Measurements from ENCODE around the gene AQP1. TPM values are rescaled to one million over a fixed set of nuclear protein-coding genes. Genes with fewer than 3 reads are reported as not detected.

The AQP1 gene
- total and polyA plus RNA-seq, 10 of the 15 experiments (the other 5 are each of a cell fraction or from before 2014, with no cell fraction given): 0.03 to 0.64 TPM; not detected in 8

GRCh38 chr7:30970074-30970473, 58.4 kb downstream of the AQP1 start:
- in situ Hi-C loops (cut with MboI) (no loop called here), intact Hi-C loops (cut with micrococcal nuclease; ENCODE audit: unreplicated experiment) (no loop called here)
- CTCF ChIA-PET: interaction anchor here (1.2 to 11.3 kb wide), 4 partner anchors 12 to 152 kb away, joined by 3 to 159 read pairs (median 10); no protein-coding TSS in a partner anchor
- no peaks in the 10 kb centered on the region for H4K20me1 ChIP-seq (ENCODE audit: control insufficient read depth, insufficient read depth)
- peaks cover 11% of the 10 kb centered on the region for H3K4me1 ChIP-seq (ENCODE audit: control insufficient read depth, insufficient read depth, low read length)
- H3K27ac ChIP-seq (ENCODE audit: control insufficient read depth, insufficient read depth): no peak overlapping the region
- SMC1A ChIA-PET (ENCODE audit: uncharacterized antibody, unreplicated experiment): interaction anchor here (1.0 to 1.6 kb wide), 3 partner anchors 12 to 31 kb away, joined by 3 to 8 read pairs (median 3); no protein-coding TSS in a partner anchor
- no peak for DNase-seq (ENCODE audit: low read depth, low spot score)
- H3K9me3 ChIP-seq (replicated peaks; ENCODE audit: control insufficient read depth, insufficient read depth, low read length): no peaks in the 10 kb centered on the region
- RAD21 ChIA-PET (ENCODE audit: unreplicated experiment): no interaction called here
- POLR2A ChIA-PET: no interaction called here
- no peak overlapping the region for H3K4me3 ChIP-seq
- no peak for ATAC-seq
- no peaks in the 10 kb centered on the region for H3K36me3 ChIP-seq (ENCODE audit: control insufficient read depth in 2 of 2, insufficient read depth in 2 of 2, low read length in 1 of 2)
- no peak for FAIRE-seq
- WGBS (ENCODE audit: insufficient coverage, insufficient replicate concordance, low lambda C conversion rate, missing lambda C conversion rate): 70% methylated on average over 5 of the region's 5 CpGs
- no peak overlapping the region for H3K4me2 ChIP-seq (ENCODE audit: control insufficient read depth, insufficient read depth)
- no peaks in the 10 kb centered on the region for H3K79me2 ChIP-seq (ENCODE audit: control insufficient read depth, insufficient read depth, low read length)
- no peak overlapping the region for H3K9ac ChIP-seq (ENCODE audit: control insufficient read depth, insufficient read depth, low read length)
- H3K27me3 ChIP-seq (replicated peaks in 1 of 2; ENCODE audit: control insufficient read depth in 2 of 2, insufficient read depth in 2 of 2, low read length in 1 of 2): no peaks in the 10 kb centered on the region
- H2AFZ ChIP-seq (ENCODE audit: control insufficient read depth, low read depth, low read length): no peak overlapping the region
- no TSS peak for BruUV-seq (replicated peaks)
- TF ChIP-seq USF2 (IDR thresholded peaks at IDR 0.05; ENCODE audit: borderline replicate concordance, low read depth, low read length): no peak
- no peak for TF ChIP-seq CBX5 (IDR thresholded peaks at IDR 0.05; ENCODE audit: low read depth)
- no peak for TF ChIP-seq GATAD2B (conservative IDR thresholded peaks at IDR 0.05; ENCODE audit: low read depth)
- no peak for TF ChIP-seq REST (IDR thresholded peaks at IDR 0.05; ENCODE audit: low read depth, low read length)
- no peak for TF ChIP-seq ZNF384 (IDR thresholded peaks at IDR 0.05; ENCODE audit: borderline replicate concordance, low read depth, low read length)
- no peak for TF ChIP-seq ZBTB11 (CRISPR knock-in tag; IDR thresholded peaks at IDR 0.05)
- TF ChIP-seq TAF1 (IDR thresholded peaks at IDR 0.05; ENCODE audit: borderline replicate concordance, low read depth, low read length): no peak
- no peak for TF ChIP-seq CBX3 (IDR thresholded peaks at IDR 0.05; ENCODE audit: borderline replicate concordance, low read depth)
- TF ChIP-seq HSF1 (IDR thresholded peaks at IDR 0.05; ENCODE audit: low read depth, low read length): no peak
- TF ChIP-seq TCF3 (IDR thresholded peaks at IDR 0.05; ENCODE audit: borderline replicate concordance, insufficient read depth, low read depth, low read length): no peak
- no peak for TF ChIP-seq NKRF (conservative IDR thresholded peaks at IDR 0.05)
